ENCODE results near the gene CFAP61. TPM values are rescaled to one million over a fixed set of nuclear protein-coding genes. Genes with fewer than 3 reads are reported as not detected.
A peak's percentile ranks its signal among the peaks of the same experiment; 100 is the strongest.

Gene CFAP61
- total RNA-seq, 1 donor from 2014 or later, result 0.45 TPM

GRCh38 chr20:20358801-20359200, 306.5 kb downstream of the CFAP61 start:
- no peak for DNase-seq (ENCODE audit: low spot score in 2 of 2, unreplicated experiment in 2 of 2)
- Mint-ChIP-seq H3K4me3 (no peak overlapping the region), H3K27ac (no peak overlapping the region), H3K27me3 (ENCODE audit: low read depth) (peaks cover 56% of the 10 kb centered on the region), H3K36me3 (peaks cover 5% of the 10 kb centered on the region), H3K9me3 (peaks cover 7% of the 10 kb centered on the region), H3K4me1 (peaks cover 1% of the 10 kb centered on the region)
- TF ChIP-seq, protein P1, sequence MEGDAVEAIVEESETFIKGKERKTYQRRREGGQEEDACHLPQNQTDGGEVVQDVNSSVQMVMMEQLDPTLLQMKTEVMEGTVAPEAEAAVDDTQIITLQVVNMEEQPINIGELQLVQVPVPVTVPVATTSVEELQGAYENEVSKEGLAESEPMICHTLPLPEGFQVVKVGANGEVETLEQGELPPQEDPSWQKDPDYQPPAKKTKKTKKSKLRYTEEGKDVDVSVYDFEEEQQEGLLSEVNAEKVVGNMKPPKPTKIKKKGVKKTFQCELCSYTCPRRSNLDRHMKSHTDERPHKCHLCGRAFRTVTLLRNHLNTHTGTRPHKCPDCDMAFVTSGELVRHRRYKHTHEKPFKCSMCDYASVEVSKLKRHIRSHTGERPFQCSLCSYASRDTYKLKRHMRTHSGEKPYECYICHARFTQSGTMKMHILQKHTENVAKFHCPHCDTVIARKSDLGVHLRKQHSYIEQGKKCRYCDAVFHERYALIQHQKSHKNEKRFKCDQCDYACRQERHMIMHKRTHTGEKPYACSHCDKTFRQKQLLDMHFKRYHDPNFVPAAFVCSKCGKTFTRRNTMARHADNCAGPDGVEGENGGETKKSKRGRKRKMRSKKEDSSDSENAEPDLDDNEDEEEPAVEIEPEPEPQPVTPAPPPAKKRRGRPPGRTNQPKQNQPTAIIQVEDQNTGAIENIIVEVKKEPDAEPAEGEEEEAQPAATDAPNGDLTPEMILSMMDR (IDR thresholded peaks at IDR 0.05; ENCODE audit: unreplicated experiment), result no peak

DNA sequence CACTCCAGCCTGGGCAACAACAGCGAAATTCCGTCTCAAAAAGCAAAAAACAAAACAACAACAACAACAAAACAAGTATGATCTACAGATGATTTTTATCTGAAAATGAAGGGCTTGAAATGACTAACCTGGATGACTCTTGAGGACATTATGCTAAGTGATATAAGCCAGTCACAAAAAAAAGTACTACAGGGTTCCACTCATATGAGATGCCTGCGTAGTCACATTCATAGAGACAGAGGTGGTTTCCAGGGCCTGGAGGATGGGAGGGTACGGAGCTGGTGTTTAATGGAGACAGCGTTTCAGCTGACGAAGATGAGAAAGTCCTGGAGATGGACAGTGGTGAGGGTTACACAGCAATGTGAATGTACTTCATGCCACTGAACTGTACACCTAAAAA, 307.3 kb downstream of the CFAP61 start:
- peaks cover 2% of the 10 kb centered on the region for H3K36me3 Mint-ChIP-seq
- TF ChIP-seq, protein P1 (IDR thresholded peaks at IDR 0.05; ENCODE audit: unreplicated experiment), result no peak
- H3K27me3 Mint-ChIP-seq (ENCODE audit: low read depth), result peaks cover 62% of the 10 kb centered on the region
- peaks cover 3% of the 10 kb centered on the region for H3K9me3 Mint-ChIP-seq
- no peak for DNase-seq (ENCODE audit: low spot score in 2 of 2, unreplicated experiment in 2 of 2)
- no peak overlapping the region for H3K4me3 Mint-ChIP-seq
- peaks cover 1% of the 10 kb centered on the region for H3K4me1 Mint-ChIP-seq
- H3K27ac Mint-ChIP-seq, result no peak overlapping the region

DNA sequence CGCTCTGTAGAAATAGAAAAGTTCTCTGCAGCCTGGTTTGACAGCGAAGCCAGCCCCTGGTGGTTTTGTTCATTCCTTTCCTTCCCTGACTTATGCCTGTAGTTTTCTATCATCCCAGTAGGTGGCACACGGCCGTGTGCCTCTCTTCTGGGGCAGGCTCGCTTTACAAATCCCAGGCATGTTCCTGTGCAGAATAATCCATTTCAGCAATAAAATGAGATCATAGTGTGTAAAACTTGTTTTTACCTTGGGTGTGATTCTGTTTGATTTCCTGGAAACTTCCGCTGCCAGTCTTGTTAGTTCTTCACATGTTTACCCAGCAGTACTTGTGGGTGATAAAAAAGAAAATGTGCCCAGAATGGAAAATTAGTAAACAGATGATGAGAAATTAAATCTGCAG, 308.1 kb downstream of the CFAP61 start:
- H3K4me1 Mint-ChIP-seq, result peaks cover 1% of the 10 kb centered on the region
- H3K9me3 Mint-ChIP-seq, result no peaks in the 10 kb centered on the region
- H3K27ac Mint-ChIP-seq, result no peak overlapping the region
- no peak for DNase-seq (ENCODE audit: low spot score in 2 of 2, unreplicated experiment in 2 of 2)
- no peaks in the 10 kb centered on the region for H3K36me3 Mint-ChIP-seq
- TF ChIP-seq, protein P1 (IDR thresholded peaks at IDR 0.05; ENCODE audit: unreplicated experiment), result peak; percentile 64
- no peak overlapping the region for H3K4me3 Mint-ChIP-seq
- peaks cover 71% of the 10 kb centered on the region for H3K27me3 Mint-ChIP-seq (ENCODE audit: low read depth)

GRCh38 chr20:20362774-20363433, 310.6 kb downstream of the CFAP61 start:
- DNase-seq (ENCODE audit: low spot score in 2 of 2, unreplicated experiment in 2 of 2), result no peak
- no peak overlapping the region for H3K27ac Mint-ChIP-seq
- H3K36me3 Mint-ChIP-seq, result no peaks in the 10 kb centered on the region
- H3K9me3 Mint-ChIP-seq, result no peaks in the 10 kb centered on the region
- H3K4me1 Mint-ChIP-seq, result peaks cover 5% of the 10 kb centered on the region
- TF ChIP-seq, protein P1 (IDR thresholded peaks at IDR 0.05; ENCODE audit: unreplicated experiment), result no peak
- H3K4me3 Mint-ChIP-seq, result no peak overlapping the region
- H3K27me3 Mint-ChIP-seq (ENCODE audit: low read depth), result peaks cover 93% of the 10 kb centered on the region

GRCh38 chr20:20363434-20363798, 311.1 kb downstream of the CFAP61 start:
- H3K9me3 Mint-ChIP-seq, result no peaks in the 10 kb centered on the region
- TF ChIP-seq, protein P1 (IDR thresholded peaks at IDR 0.05; ENCODE audit: unreplicated experiment), result no peak
- no peak overlapping the region for H3K4me3 Mint-ChIP-seq
- no peaks in the 10 kb centered on the region for H3K36me3 Mint-ChIP-seq
- peaks cover 87% of the 10 kb centered on the region for H3K27me3 Mint-ChIP-seq (ENCODE audit: low read depth)
- no peak for DNase-seq (ENCODE audit: low spot score in 2 of 2, unreplicated experiment in 2 of 2)
- no peak overlapping the region for H3K27ac Mint-ChIP-seq
- peaks cover 5% of the 10 kb centered on the region for H3K4me1 Mint-ChIP-seq
